Adipose tissue (tissue), 3 donors: ENCODE data around the gene BTG1. TPM values are rescaled to one million over a fixed set of nuclear protein-coding genes. Genes with fewer than 3 reads are reported as not detected.
"Not testable (repeated sequence)": the region's sequence is repeated elsewhere in the genome, so short reads cannot be mapped to it uniquely, and the experiment has no call there.

Experiments used
- H3K27ac ChIP-seq: one replicate; pipeline ENCODE4 v1.5.1; 2013; ENCODE audit warnings: low read depth, low read length
- WGBS, 3 donors: extraction: QIAGEN DNeasy Blood & Tissue Kit; methylation state at CpG; one replicate each; pipeline ENCODE4 v1.1.7; 2013; 5-methylcytosine and 5-hydroxymethylcytosine counted together
- polyA plus RNA-seq, 3 donors: library from polyadenylated mRNA; stranded (reverse); fragments of 200-250 nt; gene quantifications; one replicate each; pipeline ENCODE4 v1.2.3, GENCODE V29; 2013
- donor health status: healthy with polysubstance abuse.
- donor health status: Bipolar disorder and iron deficiency.
- donor health status: healthy.

Gene BTG1
- polyA plus RNA-seq, 3 donors: 60.7 to 89.4 (median 71.2) TPM

DNA sequence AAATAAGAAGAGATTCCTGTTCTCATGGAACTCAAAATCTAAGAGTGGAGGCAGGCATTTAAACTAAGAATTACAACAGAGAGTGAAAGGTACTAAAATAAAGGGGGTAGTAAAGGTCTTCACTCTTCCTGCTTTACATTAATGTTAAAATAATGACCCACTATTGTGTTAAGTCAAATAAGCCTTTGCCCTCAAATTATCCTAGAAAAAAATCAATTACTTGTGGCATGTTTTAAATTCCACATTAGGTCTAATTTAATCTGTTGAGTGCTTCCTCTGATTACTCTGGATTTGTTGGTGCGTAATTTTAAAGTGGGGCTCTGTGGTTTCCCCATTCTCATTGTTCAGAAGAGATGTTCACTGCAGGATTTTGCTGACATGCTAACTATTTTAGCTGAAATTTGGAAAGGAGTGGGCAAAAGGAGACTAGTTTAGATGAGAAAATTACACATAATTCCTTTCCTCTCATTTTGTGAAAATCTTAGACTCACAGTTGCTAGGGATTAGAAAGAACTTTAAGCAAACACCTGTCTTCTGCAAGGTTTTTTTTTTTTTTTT lies 35.5 kb downstream of the BTG1 start:
- whole genome bisulfite sequencing, 3 donors: 79 to 90% (median 82%) methylated on average over 1 of the region's 1 CpG
- no peak overlapping the region for H3K27ac ChIP-seq

DNA sequence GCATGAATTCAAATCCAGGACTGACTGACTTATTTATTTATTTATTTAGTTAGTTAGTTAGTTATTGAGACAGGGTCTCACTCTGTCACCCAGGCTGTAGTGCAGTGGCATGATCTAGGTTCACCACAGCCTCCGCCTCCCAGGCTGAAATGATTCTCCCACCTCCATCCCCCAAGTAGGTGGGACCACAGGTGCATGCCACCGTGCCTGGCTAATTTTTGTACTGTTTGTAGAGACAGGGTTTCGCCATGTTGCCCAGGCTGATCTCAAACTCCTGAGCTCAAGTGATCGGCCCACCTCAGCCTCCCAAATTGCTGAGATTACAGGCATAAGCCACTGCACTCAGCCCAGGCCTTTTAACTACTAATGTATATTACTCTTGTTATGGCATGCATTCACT lies 36.0 kb downstream of the BTG1 start:
- WGBS, 3 donors: 97 to 100% (median 98%) methylated on average over 4 of the region's 4 CpGs
- no peak overlapping the region for H3K27ac ChIP-seq

DNA sequence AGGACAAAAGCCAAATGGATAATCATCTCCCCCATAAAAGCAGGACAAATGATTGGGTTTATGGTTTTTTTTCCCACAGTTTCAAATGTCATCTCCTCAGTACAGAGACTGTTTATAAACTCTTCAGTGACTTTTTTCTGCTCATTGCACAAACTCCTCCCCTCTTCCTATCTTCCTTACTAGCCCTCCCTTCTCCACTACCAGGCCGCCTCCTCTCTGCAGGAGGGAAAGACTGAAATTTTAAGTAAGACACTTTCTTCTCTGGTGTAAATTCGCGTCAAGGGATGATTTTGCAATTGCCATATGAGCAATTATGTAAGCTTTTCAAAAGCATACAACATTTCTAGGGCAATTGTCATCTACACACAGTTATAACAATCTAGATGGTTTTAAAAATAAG lies 37.0 kb downstream of the BTG1 start:
- no peak overlapping the region for H3K27ac ChIP-seq
- 33 to 54% (median 39%) methylated on average over 3 of the region's 3 CpGs for WGBS, 3 donors

GRCh38 chr12:92107621-92108131 lies 38.0 kb downstream of the BTG1 start:
- WGBS, 3 donors: 27 to 69% (median 63%) methylated on average over 7 of the region's 7 CpGs

DNA sequence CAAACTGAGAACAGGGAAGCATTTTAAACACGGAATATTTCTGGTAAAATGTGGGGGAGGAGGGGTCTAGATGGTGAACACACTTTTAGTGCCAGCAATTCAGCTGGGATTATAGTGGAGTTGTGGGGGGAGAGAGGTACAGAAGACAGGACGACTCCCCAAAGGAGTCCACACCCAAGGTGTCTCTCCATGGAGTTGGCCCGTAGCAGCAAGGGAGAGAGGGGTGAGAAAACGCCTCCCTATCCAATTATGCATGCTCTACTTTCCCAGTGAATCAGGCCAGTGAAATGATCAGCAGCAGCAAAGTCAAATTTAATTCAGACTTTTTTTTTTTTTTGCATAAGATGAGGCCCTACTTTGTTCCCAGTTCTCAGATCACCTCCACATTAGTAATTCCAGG lies 38.6 kb downstream of the BTG1 start:
- no peak overlapping the region for H3K27ac ChIP-seq
- 38 to 74% (median 68%) methylated on average over 4 of the region's 4 CpGs for WGBS, 3 donors

More at GRCh38 chr12:92107621-92108131, 38.0 kb downstream of the BTG1 start:
- no peak overlapping the region for H3K27ac ChIP-seq

GRCh38 chr12:92105676-92106075 lies 40.0 kb downstream of the BTG1 start:
- WGBS, 3 donors: 45 to 54% (median 52%) methylated on average over 5 of the region's 5 CpGs
- no peak overlapping the region for H3K27ac ChIP-seq

- WGBS, 3 donors: 78 to 96% (median 95%) methylated on average over 2 of the region's 2 CpGs
- H3K27ac ChIP-seq: no peak overlapping the region
These were observed 40.5 kb downstream of the BTG1 start for GRCh38 chr12:92105110-92105509.

GRCh38 chr12:92102606-92103005 lies 43.0 kb downstream of the BTG1 start:
- no peak overlapping the region for H3K27ac ChIP-seq
- WGBS, 3 donors: 88 to 97% (median 91%) methylated on average over 2 of the region's 2 CpGs

- 27 to 85% (median 73%) methylated on average over 1 of the region's 1 CpG for WGBS, 3 donors
- H3K27ac ChIP-seq: no peak overlapping the region
These were observed 46.9 kb downstream of the BTG1 start for GRCh38 chr12:92098594-92099380.

GRCh38 chr12:92096346-92097136 lies 49.1 kb downstream of the BTG1 start:
- no peak overlapping the region for H3K27ac ChIP-seq
- 74 to 96% (median 90%) methylated on average over 2 of the region's 2 CpGs for WGBS, 3 donors

DNA sequence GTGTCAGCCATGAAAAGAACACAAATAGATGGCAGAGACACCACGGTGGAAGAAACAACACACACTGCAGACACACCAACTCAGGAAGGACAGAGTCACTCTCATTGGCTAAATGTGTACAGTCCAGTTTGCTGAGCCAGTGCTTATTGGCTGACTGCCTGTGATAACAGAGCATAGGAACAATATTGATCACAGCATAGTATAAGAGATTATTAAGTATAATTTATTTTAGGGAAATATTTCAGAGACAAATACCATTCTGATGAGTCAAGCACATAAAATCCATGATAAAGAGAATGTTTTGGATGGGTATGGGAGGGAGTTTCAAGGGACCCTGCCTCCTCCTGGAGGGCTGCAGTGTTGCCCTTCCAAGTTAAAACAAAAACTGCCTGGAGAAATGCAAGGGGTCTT lies 50.9 kb downstream of the BTG1 start:
- 11 to 63% (median 48%) methylated on average over 1 of the region's 1 CpG for WGBS, 3 donors

GRCh38 chr12:92094301-92094700 lies 51.3 kb downstream of the BTG1 start:
- WGBS, 3 donors: 33 to 82% (median 70%) methylated on average over 3 of the region's 3 CpGs
- H3K27ac ChIP-seq: not testable (repeated sequence)

More for the DNA sequence above, 50.9 kb downstream of the BTG1 start:
- no peak overlapping the region for H3K27ac ChIP-seq
